ENCODE data around the gene CFLAR. TPM values are rescaled to one million over a fixed set of nuclear protein-coding genes. Genes with fewer than 3 reads are reported as not detected.

The CFLAR gene
- total RNA-seq, 2 experiments from 2014 or later: 214 to 222 TPM

DNA sequence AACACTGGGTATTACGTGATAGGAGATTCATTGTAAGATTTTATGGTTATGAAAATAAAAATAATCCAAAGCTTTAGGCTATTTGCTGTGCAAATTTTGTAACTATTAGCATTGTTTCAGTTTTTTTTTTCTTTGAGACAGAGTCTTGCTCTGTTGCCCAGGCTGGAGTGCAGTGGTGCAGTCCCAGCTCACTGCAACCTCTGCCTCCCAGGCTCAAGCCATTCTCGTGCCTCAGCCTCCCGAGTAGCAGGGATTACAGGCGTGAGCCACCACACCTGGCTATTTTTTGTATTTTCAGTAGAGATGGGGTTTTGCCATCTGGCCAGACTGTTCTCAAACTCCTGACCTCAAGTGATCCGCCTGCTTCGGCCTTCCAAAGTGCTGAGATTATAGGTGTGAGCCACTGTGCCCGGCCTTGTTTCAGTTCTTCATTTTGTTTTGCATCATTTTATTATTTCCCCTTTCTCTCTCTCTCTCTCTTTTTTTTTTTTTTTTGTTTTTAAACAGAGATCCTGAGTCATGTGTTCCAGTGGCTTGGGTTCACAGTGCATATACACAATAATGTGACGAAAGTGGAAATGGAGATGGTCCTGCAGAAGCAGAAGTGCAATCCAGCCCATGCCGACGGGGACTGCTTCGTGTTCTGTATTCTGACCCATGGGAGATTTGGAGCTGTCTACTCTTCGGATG lies 92.7 kb downstream of the CFLAR start:
- intact Hi-C loops (cut with micrococcal nuclease): no loop called here
- Mint-ChIP-seq H3K4me3 (no peak overlapping the region), H3K27ac (no peak overlapping the region), H3K9me3 (no peaks in the 10 kb centered on the region), H3K27me3 (ENCODE audit: low read depth) (no peaks in the 10 kb centered on the region), H3K36me3 (ENCODE audit: low read depth) (peaks cover 22% of the 10 kb centered on the region), H3K4me1 (ENCODE audit: low read depth) (peaks cover 43% of the 10 kb centered on the region)
- DNase-seq: no peak
- CTCF ChIA-PET: interaction anchor here (1.1 to 1.5 kb wide), 3 partner anchors 13 to 24 kb away, joined by 3 to 4 read pairs (median 4); no protein-coding TSS in a partner anchor

DNA sequence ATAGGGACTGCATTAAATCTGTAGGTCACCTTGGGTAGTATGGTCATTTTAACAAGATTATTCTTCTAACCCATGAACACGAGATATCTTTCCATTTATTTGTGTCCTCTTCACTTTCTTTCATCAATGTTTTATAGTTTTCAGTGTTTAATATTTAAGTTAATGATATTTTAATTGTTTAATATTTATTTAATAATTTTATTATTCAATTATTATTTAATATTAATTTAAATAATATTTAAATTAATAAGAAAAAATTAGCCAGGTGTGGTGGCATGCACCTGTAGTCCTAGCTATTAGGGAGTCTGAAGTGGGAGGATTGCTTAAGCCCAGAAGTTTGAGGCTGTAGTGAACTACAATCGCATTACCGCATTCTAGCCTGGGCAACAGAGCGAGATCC lies 100.0 kb downstream of the CFLAR start:
- intact Hi-C loops (cut with micrococcal nuclease): no loop called here
- Mint-ChIP-seq H3K4me3 (no peak overlapping the region), H3K4me1 (ENCODE audit: low read depth) (peaks cover 44% of the 10 kb centered on the region), H3K27me3 (ENCODE audit: low read depth) (no peaks in the 10 kb centered on the region), H3K36me3 (ENCODE audit: low read depth) (peaks cover 18% of the 10 kb centered on the region), H3K27ac (no peak overlapping the region), H3K9me3 (no peaks in the 10 kb centered on the region)
- no peak for DNase-seq
- CTCF ChIA-PET: interaction anchor here (0.9 kb wide), 1 partner anchor 16 kb away, joined by 3 read pairs; no protein-coding TSS in a partner anchor

DNA sequence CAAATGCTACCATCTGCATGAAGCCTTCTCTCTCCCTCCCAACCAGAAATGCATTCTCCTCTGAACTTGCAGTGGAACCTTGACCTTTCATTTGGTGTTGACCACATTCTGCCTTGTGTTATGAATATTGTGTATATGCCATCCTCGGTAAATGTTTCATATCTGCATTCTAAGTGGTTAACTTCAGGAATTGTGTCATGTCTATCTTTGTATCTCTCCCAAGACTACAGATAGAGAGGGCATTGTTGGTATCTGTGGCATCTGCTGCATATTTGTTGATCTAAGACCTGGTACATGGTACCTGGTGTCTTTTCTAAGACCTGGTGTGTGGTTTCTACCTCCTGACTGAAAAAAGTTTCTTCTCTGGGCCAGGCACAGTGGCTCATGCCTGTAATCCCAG lies 101.0 kb downstream of the CFLAR start:
- CTCF ChIA-PET: no interaction called here
- H3K4me3 Mint-ChIP-seq: no peak overlapping the region
- H3K4me1 Mint-ChIP-seq (ENCODE audit: low read depth): peaks cover 42% of the 10 kb centered on the region
- no peaks in the 10 kb centered on the region for H3K9me3 Mint-ChIP-seq
- peaks cover 15% of the 10 kb centered on the region for H3K36me3 Mint-ChIP-seq (ENCODE audit: low read depth)
- no peak overlapping the region for H3K27ac Mint-ChIP-seq
- DNase-seq: no peak
- intact Hi-C loops (cut with micrococcal nuclease): no loop called here
- H3K27me3 Mint-ChIP-seq (ENCODE audit: low read depth): no peaks in the 10 kb centered on the region

DNA sequence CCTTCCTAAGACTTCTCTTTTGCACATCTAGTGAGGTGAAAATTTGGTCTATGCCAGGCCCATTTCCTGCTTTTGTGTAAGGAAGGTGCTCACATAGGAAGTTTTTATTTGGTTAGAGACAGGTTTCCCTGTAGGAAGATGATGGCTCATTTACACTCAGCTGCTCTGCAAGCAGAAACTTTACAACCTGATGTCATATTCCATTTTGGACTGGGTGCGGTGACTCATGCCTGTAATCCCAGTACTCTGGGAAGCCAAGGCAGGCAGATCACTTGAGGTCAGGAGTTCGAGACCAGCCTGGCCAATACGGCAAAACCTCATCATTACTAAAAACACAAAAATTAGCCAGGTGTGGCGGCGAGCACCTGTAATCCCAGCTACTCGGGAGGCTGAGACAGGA lies 102.8 kb downstream of the CFLAR start:
- Mint-ChIP-seq H3K4me3 (no peak overlapping the region), H3K36me3 (ENCODE audit: low read depth) (peaks cover 15% of the 10 kb centered on the region), H3K27ac (no peak overlapping the region), H3K9me3 (no peaks in the 10 kb centered on the region), H3K27me3 (ENCODE audit: low read depth) (no peaks in the 10 kb centered on the region), H3K4me1 (ENCODE audit: low read depth) (peaks cover 56% of the 10 kb centered on the region)
- intact Hi-C loops (cut with micrococcal nuclease): no loop called here
- CTCF ChIA-PET: interaction anchor here (3.1 to 7.5 kb wide), 2 partner anchors 14 to 36 kb away, joined by 15 to 69 read pairs; partner anchors contain the start of gene CASP10
- no peak for DNase-seq

DNA sequence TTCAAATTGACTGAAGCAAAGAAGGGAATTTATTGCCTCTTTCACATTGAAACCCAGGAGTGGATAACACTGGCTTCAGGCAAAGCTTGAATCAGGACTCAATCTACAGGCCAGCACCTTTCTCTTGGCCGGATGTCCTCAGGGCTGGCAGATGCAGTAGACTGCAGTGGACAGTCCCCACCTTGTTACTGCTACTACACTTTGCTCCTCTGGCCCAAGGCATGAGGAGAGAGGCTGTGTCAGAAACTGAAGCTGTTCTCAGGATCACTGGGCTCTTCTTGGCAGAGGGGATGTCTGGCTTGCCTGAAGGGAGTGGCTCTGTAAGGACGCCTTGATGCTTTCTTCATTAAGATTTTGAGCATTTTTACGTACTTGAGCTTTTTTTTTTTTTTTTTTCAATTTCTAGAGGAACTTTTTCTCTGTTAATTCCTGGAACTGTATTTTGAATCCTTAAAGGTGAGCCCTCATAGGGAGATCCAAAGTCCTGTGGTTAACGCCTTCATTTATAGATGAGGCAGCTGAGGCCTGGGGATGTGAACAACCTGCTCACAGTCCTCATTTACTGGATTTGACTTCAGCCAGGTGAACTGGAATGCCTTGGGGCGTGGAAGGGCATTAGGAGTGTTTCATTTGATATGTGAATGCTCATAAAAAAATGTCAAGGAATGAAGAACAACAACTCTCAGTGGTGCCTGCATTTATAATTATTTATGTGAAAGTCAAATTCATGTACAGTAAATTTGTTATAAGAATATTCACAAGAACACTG lies 103.5 kb downstream of the CFLAR start:
- DNase-seq: no peak
- CTCF ChIA-PET: interaction anchor here (3.1 to 7.5 kb wide), 2 partner anchors 13 to 37 kb away, joined by 15 to 69 read pairs; partner anchors contain the start of gene CASP10
- intact Hi-C loops (cut with micrococcal nuclease): loop anchor here (1.0 kb wide), 1 partner anchor 11 kb away; no protein-coding TSS in a partner anchor
- peak overlapping the region; percentile 74 for H3K27ac Mint-ChIP-seq
- no peaks in the 10 kb centered on the region for H3K27me3 Mint-ChIP-seq (ENCODE audit: low read depth)
- H3K9me3 Mint-ChIP-seq: no peaks in the 10 kb centered on the region
- H3K4me3 Mint-ChIP-seq: no peak overlapping the region
- peaks cover 56% of the 10 kb centered on the region for H3K4me1 Mint-ChIP-seq (ENCODE audit: low read depth)
- peaks cover 15% of the 10 kb centered on the region for H3K36me3 Mint-ChIP-seq (ENCODE audit: low read depth)

DNA sequence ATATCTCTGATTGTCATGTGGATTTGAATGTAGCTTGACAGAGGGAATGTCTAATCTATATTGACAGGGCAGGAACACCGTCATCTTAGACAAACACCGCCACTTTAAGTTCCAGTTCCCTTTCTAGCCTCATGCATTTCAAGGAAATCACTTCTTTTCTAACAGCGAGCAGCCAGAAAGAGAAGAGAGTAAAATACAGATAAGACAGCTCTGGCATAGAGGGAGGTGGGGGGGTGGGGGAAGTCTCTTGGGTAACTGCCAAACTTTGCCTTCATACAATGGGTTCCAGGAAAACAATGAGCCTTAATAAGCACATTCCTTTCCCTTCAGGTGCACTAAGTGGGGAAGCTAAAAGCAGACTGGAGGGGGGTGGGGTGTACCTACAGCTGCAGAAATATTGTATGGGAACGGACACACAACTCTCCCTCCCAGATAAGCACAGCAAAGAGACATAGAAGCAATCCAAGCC lies 104.2 kb downstream of the CFLAR start:
- Mint-ChIP-seq H3K36me3 (ENCODE audit: low read depth) (peaks cover 15% of the 10 kb centered on the region), H3K27me3 (ENCODE audit: low read depth) (no peaks in the 10 kb centered on the region), H3K27ac (peak overlapping the region; percentile 74), H3K4me1 (ENCODE audit: low read depth) (peaks cover 58% of the 10 kb centered on the region), H3K9me3 (no peaks in the 10 kb centered on the region), H3K4me3 (no peak overlapping the region)
- DNase-seq: peak; percentile 43
- CTCF ChIA-PET: interaction anchor here (1.5 to 7.5 kb wide), 3 partner anchors 10 to 37 kb away, joined by 5 to 69 read pairs (median 15); partner anchors contain the start of gene CASP10
- intact Hi-C loops (cut with micrococcal nuclease): loop anchor here (1.0 kb wide), 1 partner anchor 10 kb away; no protein-coding TSS in a partner anchor

DNA sequence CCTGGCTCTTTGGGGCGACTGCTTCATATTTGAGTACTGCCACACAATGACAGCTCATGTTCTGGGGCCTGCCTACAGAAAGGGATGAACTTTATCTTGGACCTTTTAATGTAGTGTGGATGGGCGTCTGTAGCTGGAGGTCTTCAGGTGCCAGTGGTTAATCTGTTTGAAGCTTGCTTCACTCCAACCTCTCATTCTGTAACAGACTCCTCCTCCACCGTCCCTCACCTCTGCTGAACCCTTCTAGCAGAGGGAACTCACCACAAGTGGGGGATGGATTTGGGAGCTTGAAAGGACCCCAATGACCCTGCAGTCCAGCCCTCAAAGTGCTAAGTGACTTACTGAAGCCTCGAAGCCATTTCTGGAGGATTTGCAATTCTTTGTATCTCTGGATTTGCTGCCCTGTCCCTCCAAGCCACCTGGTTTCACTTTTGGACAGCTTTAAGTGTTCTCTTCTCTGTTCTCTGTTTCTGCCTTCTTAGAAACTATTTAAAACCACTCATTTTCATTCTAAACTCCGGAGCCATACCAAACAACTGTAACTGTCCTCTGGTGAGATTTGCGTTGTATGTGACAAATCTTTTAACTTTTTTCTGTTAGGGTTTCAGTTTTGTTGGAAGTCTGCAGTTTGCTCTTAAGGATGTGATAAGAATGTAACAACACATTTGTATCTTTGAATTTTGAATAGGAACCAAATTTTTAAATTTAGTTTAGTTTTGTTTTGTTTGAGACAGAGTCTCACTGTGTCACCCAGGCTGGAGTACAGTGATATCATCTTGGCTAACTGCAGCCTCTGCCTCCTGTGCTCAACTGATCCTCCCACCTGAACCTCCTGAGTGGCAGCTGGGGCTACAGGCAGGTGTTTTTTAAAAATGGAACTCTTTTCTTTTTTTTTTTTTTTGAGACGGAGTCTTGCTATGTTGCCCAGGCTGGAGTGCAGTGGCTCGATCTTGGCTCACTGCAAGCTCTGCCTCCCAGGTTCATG lies 107.4 kb downstream of the CFLAR start:
- no peaks in the 10 kb centered on the region for H3K9me3 Mint-ChIP-seq
- no peaks in the 10 kb centered on the region for H3K27me3 Mint-ChIP-seq (ENCODE audit: low read depth)
- H3K36me3 Mint-ChIP-seq (ENCODE audit: low read depth): peaks cover 11% of the 10 kb centered on the region
- H3K4me3 Mint-ChIP-seq: peak overlapping the region; percentile 14
- peak; percentile 31 for DNase-seq
- H3K27ac Mint-ChIP-seq: peak overlapping the region; percentile 51
- H3K4me1 Mint-ChIP-seq (ENCODE audit: low read depth): peaks cover 58% of the 10 kb centered on the region
- intact Hi-C loops (cut with micrococcal nuclease): loop anchor here (1.0 kb wide), 1 partner anchor 9 kb away; no protein-coding TSS in a partner anchor
- CTCF ChIA-PET: interaction anchor here (0.8 to 7.5 kb wide), 4 partner anchors 9 to 46 kb away, joined by 3 to 69 read pairs (median 4); partner anchors contain the start of gene CASP10

Other genes starting within 250 kb of the CFLAR start
- 10 to 100 TPM; 81.3 to 82.2 TPM for gene PPIL3, start 227.1 kb upstream of the CFLAR start, total RNA-seq
- 10 to 100 TPM; 31.6 to 33.3 TPM for gene NIF3L1, start 226.8 kb upstream of the CFLAR start, total RNA-seq
- 10 to 100 TPM; 53.7 to 56.8 TPM for gene ORC2, start 152.5 kb upstream of the CFLAR start, total RNA-seq
- 10 to 100 TPM; 19.1 TPM for gene HYCC2, start 44.5 kb upstream of the CFLAR start, total RNA-seq
- 100 to 1,000 TPM; 159 to 162 TPM for gene NDUFB3, start 44.2 kb upstream of the CFLAR start, total RNA-seq
- 10 to 100 TPM; 22.0 to 22.1 TPM for gene CASP10, start 67.0 kb downstream of the CFLAR start, total RNA-seq
- 10 to 100 TPM; 37.0 to 39.8 TPM for gene CASP8, start 144.4 kb downstream of the CFLAR start, total RNA-seq
- under 1 TPM; 0.57 to 0.84 TPM for gene FLACC1, start 241.2 kb downstream of the CFLAR start, total RNA-seq

Data from activated naive CD4-positive, alpha-beta T cell treated with anti-CD3 and anti-CD28 coated beads for 36 hours (primary cell).